ENCODE data around the gene YWHAQ. TPM values are rescaled to one million over a fixed set of nuclear protein-coding genes. Genes with fewer than 3 reads are reported as not detected.

The YWHAQ gene
- total RNA-seq, 1 donor from 2014 or later: 172 TPM

DNA sequence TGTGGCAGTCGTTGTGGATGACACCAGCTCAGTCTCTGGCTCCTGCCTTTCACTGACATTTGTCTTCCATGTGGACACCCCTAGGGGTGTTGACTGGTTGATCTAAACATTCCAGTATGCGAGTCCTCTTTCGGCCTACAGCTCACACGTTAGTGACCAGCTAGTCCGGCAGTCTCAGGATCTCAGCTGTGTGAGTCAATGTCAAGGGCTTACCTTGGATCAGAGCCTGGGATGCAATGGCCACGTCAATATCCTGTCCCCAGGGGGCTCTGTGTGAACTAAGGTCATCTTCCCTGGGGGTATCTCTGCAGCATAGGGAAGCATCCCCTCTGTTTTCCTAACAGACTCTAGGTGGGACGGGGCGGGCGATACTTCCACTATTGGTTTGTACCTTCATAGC is 35.1 kb upstream of the YWHAQ start:
- no peaks in the 10 kb centered on the region for H3K4me1 ChIP-seq
- no peak for DNase-seq (ENCODE audit: low spot score in 2 of 2)
- no peaks in the 10 kb centered on the region for H3K9me3 ChIP-seq
- TF ChIP-seq, protein P1, sequence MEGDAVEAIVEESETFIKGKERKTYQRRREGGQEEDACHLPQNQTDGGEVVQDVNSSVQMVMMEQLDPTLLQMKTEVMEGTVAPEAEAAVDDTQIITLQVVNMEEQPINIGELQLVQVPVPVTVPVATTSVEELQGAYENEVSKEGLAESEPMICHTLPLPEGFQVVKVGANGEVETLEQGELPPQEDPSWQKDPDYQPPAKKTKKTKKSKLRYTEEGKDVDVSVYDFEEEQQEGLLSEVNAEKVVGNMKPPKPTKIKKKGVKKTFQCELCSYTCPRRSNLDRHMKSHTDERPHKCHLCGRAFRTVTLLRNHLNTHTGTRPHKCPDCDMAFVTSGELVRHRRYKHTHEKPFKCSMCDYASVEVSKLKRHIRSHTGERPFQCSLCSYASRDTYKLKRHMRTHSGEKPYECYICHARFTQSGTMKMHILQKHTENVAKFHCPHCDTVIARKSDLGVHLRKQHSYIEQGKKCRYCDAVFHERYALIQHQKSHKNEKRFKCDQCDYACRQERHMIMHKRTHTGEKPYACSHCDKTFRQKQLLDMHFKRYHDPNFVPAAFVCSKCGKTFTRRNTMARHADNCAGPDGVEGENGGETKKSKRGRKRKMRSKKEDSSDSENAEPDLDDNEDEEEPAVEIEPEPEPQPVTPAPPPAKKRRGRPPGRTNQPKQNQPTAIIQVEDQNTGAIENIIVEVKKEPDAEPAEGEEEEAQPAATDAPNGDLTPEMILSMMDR (IDR thresholded peaks at IDR 0.05): no peak
- intact Hi-C loops (cut with DNase I): no loop called here
- H3K36me3 ChIP-seq: no peaks in the 10 kb centered on the region
- no peak overlapping the region for H3K27ac ChIP-seq
- no peak overlapping the region for H3K4me3 ChIP-seq
- H3K27me3 ChIP-seq: no peaks in the 10 kb centered on the region

DNA sequence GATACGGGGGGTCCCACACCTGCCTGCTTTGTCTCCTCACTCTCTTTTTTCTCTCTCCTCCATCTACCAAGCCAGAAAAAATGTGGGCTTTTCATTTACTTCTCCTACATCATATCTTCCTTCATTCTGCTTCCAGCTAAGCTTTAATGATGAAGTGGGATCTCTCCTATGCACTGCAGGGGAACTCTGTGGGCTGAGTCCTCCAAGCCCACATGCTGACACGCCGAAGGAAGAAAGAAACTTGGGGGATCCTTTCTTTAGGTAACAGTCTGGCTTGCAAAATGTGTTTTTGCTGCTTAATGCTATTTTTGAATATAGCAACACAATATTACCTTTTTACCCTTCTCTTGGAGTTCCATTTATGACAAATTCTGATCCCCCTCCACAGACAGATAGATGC is 33.6 kb upstream of the YWHAQ start:
- Histone ChIP-seq H3K27ac (no peak overlapping the region), H3K27me3 (no peaks in the 10 kb centered on the region), H3K4me1 (no peaks in the 10 kb centered on the region), H3K4me3 (no peak overlapping the region), H3K36me3 (no peaks in the 10 kb centered on the region), H3K9me3 (no peaks in the 10 kb centered on the region)
- TF ChIP-seq, protein P1 (IDR thresholded peaks at IDR 0.05): no peak
- no peak for DNase-seq (ENCODE audit: low spot score in 2 of 2)
- intact Hi-C loops (cut with DNase I): no loop called here

DNA sequence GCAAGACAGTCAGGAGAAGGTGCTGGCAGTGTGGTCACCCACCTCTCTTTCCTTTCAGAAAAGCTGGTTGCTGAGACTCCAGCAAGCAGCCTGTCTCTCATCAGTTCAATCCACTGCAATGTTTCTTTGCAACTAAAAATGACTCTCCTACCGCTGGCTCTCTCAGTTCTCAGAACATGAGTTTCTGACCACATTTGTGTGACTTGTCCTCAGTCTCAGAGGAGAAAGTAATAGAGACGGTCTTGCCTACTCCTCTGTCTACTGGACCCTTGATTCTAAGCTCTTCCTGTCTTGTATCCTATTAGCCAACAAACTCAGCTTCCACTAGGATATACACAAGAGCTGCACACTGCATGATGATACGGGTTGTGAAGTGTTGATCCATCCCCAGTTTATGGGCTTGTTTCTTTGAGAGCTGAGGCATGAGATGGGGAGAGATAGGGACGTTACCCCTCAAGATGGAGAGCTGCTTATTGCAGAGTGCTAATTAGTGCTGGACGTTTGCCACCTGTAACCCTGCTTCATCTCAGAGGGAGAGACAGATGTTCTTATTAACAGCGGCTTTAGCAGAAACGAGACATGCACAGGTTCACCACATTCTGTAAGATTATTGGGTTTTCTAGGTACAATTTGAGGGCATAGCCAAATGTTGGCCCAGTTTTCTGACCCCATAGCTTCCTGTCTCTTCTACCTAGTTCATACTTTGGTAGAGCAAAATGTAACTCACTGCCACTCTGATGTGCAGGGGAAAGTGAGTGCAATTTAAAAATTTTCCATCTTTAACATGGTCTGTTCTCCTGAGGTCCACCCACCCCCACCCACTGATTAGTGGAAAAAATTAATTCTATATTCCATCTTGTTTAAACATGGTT is 32.4 kb upstream of the YWHAQ start:
- Histone ChIP-seq H3K27me3 (no peaks in the 10 kb centered on the region), H3K4me1 (no peaks in the 10 kb centered on the region), H3K27ac (no peak overlapping the region), H3K4me3 (no peak overlapping the region), H3K36me3 (no peaks in the 10 kb centered on the region), H3K9me3 (no peaks in the 10 kb centered on the region)
- TF ChIP-seq, protein P1 (IDR thresholded peaks at IDR 0.05): no peak
- intact Hi-C loops (cut with DNase I): no loop called here
- no peak for DNase-seq (ENCODE audit: low spot score in 2 of 2)

DNA sequence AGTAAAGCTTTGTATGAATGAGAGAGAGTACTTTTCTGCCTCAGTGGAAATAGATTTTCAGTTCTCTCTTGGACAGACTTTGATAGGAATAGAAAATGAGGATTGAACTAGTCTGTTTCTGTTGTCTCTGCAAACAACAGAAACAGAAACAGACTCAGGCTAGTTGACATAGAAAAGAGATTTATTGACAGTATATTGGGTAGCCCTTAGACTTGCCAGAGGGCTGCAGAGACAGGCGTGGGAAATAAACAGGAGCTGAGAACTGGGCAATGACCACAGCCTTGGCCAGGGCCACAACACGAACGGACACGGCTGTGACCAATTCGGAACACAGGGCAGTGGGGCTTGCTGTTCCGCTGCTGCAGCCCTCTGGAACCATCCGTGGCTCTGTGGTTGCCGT is 30.5 kb upstream of the YWHAQ start:
- DNase-seq (ENCODE audit: low spot score in 2 of 2): no peak
- Histone ChIP-seq H3K27me3 (no peaks in the 10 kb centered on the region), H3K36me3 (no peaks in the 10 kb centered on the region), H3K27ac (no peak overlapping the region), H3K4me1 (no peaks in the 10 kb centered on the region), H3K4me3 (no peak overlapping the region), H3K9me3 (no peaks in the 10 kb centered on the region)
- TF ChIP-seq, protein P1 (IDR thresholded peaks at IDR 0.05): no peak
- intact Hi-C loops (cut with DNase I): no loop called here

DNA sequence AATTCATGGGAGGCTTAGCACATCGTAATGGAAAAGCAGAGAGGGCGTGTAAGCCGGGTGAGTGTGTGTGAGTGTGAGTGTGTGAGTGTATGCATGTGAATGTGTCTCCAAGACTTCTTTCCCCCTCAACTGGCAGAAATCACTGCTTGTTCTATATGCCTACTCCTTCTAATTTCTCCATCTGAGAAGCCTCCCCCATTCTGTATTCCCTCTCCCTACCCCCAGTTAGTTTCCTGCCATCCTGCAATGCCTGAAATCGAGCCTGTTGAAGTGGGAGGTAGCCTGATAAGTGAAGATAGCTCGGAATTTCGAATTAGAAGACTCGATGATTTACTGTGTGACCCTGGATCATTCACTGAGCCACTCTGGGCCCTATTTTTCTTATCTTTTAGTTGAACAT is 30.0 kb upstream of the YWHAQ start:
- TF ChIP-seq, protein P1 (IDR thresholded peaks at IDR 0.05): no peak

More for the DNA sequence above, 30.0 kb upstream of the YWHAQ start:
- intact Hi-C loops (cut with DNase I): no loop called here
- Histone ChIP-seq H3K4me1 (no peaks in the 10 kb centered on the region), H3K27ac (no peak overlapping the region), H3K4me3 (no peak overlapping the region), H3K36me3 (no peaks in the 10 kb centered on the region), H3K27me3 (no peaks in the 10 kb centered on the region), H3K9me3 (no peaks in the 10 kb centered on the region)
- no peak for DNase-seq (ENCODE audit: low spot score in 2 of 2)

Data from ascending aorta (tissue), 2 donors.